VCaP (cell line): ENCODE data around the gene SMIM26.

Experiments used
- H3K27ac ChIP-seq: fragments of 450-650 bp; 2 replicates; pipeline ENCODE4 v1.5.1; 2017
- CTCF ChIP-seq: fragments of 450-650 bp; conservative IDR thresholded peaks from 2 replicates; pipeline ENCODE4 v1.5.1; 2017; ENCODE audit warnings: mild to moderate bottlenecking, moderate library complexity

The SMIM26 gene

GRCh38 chr20:18613553-18613952 is 46.3 kb downstream of the SMIM26 start:
- no peak overlapping the region for H3K27ac ChIP-seq
- TF ChIP-seq CTCF: no peak

DNA sequence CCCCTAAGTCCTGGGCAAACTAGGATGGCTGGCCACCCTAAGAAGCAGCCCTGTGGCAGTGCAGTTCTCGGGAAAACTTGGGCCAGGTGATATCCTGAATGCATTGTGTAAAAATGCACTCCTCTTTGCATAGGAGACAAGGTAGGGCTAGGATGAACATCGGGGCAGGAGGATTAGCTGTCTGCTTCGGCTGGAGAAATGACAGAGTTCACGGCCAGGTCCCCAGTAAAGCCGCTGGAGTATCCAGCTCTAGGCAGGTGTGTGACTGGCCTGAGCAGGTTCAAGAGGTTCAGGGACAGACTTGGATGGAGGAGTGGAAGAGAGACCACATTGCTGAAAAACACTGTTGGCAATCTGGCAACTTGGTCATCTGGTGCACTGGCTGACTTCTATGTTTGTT is 47.0 kb downstream of the SMIM26 start:
- no peak overlapping the region for H3K27ac ChIP-seq
- no peak for TF ChIP-seq CTCF

GRCh38 chr20:18615020-18615650 is 47.9 kb downstream of the SMIM26 start:
- peak overlapping the region; percentile 8; the same call in 1 of the 2 replicates for H3K27ac ChIP-seq
- no peak for TF ChIP-seq CTCF
